Small intestine (tissue), 16 donors: ENCODE data around the gene FRAS1. TPM values are rescaled to one million over a fixed set of nuclear protein-coding genes. Genes with fewer than 3 reads are reported as not detected.
"Not testable (repeated sequence)": the region's sequence is repeated elsewhere in the genome, so short reads cannot be mapped to it uniquely, and the experiment has no call there.

Source experiments
- DNase-seq, 2 donors: peaks; one replicate each; pipeline versions ENCODE4 v3.0.0 to v3.0.0-alpha.2; 2013
- FAIRE-seq: peaks from 2 replicates; lab custom pipeline; 2012; peaks lifted over from hg19 to GRCh38; lab: Jason Lieb, UNC
- H3K27ac ChIP-seq, 3 donors: one replicate each; pipeline ENCODE4 v1.5.1; 2013; ENCODE audit warnings: low read length in 2 of 3, mild to moderate bottlenecking in 2 of 3, control low read depth in 1 of 3, inconsistent platforms in 1 of 3, low read depth in 1 of 3, moderate library complexity in 1 of 3
- H3K27me3 ChIP-seq, 3 donors: one replicate each; pipeline ENCODE4 v1.6.1; 2013; ENCODE audit warnings: low read length in 3 of 3, inconsistent platforms in 1 of 3; ENCODE audit not compliant: control insufficient read depth in 3 of 3, insufficient read depth in 3 of 3
- H3K36me3 ChIP-seq, 3 donors: one replicate each; pipeline ENCODE4 v1.6.1; 2013; ENCODE audit warnings: low read length in 3 of 3, inconsistent platforms in 1 of 3, low read depth in 1 of 3, mild to moderate bottlenecking in 1 of 3, moderate library complexity in 1 of 3; ENCODE audit not compliant: control insufficient read depth in 3 of 3, insufficient read depth in 2 of 3
- H3K4me1 ChIP-seq, 3 donors: one replicate each; pipeline ENCODE4 v1.6.1; 2013; ENCODE audit warnings: low read length in 2 of 3, inconsistent platforms in 1 of 3, low read depth in 1 of 3, mild to moderate bottlenecking in 1 of 3, moderate library complexity in 1 of 3; ENCODE audit not compliant: control insufficient read depth in 3 of 3, insufficient read depth in 2 of 3
- H3K4me3 ChIP-seq, 3 donors: one replicate each; pipeline ENCODE4 v1.5.1; 2013; ENCODE audit warnings: low read length in 3 of 3, control low read depth in 1 of 3, inconsistent platforms in 1 of 3, low read depth in 1 of 3, mild to moderate bottlenecking in 1 of 3, moderate library complexity in 1 of 3
- H3K9me3 ChIP-seq, 2 donors: one replicate each; pipeline ENCODE4 v1.6.1; 2013; ENCODE audit warnings: low read depth in 1 of 2, low read length in 1 of 2; ENCODE audit not compliant: control insufficient read depth in 2 of 2, insufficient read depth in 1 of 2
- WGBS, 3 donors: extraction: QIAGEN DNeasy Blood & Tissue Kit; methylation state at CpG; one replicate each; pipeline ENCODE4 v1.1.7; 2013; 5-methylcytosine and 5-hydroxymethylcytosine counted together
- long read RNA-seq, 10 donors: transcript quantifications; one replicate each; lab custom pipeline, GENCODE V29; 2026
- polyA plus RNA-seq, 4 donors: library from polyadenylated mRNA; stranded (reverse) in 3 of 4; unstranded in 1 of 4; fragments of 200-250 nt in 3 of 4; fragments of 120-200 nt in 1 of 4; gene quantifications; one replicate each; pipeline versions ENCODE4 v1.2.1 to v1.2.3, GENCODE V29; 2013
- donor health status: healthy with polysubstance abuse.
- donor health status: control.
- donor health status: control.
- donor health status: Bipolar disorder and iron deficiency.
- donor health status: healthy.

FRAS1 gene, protein sequence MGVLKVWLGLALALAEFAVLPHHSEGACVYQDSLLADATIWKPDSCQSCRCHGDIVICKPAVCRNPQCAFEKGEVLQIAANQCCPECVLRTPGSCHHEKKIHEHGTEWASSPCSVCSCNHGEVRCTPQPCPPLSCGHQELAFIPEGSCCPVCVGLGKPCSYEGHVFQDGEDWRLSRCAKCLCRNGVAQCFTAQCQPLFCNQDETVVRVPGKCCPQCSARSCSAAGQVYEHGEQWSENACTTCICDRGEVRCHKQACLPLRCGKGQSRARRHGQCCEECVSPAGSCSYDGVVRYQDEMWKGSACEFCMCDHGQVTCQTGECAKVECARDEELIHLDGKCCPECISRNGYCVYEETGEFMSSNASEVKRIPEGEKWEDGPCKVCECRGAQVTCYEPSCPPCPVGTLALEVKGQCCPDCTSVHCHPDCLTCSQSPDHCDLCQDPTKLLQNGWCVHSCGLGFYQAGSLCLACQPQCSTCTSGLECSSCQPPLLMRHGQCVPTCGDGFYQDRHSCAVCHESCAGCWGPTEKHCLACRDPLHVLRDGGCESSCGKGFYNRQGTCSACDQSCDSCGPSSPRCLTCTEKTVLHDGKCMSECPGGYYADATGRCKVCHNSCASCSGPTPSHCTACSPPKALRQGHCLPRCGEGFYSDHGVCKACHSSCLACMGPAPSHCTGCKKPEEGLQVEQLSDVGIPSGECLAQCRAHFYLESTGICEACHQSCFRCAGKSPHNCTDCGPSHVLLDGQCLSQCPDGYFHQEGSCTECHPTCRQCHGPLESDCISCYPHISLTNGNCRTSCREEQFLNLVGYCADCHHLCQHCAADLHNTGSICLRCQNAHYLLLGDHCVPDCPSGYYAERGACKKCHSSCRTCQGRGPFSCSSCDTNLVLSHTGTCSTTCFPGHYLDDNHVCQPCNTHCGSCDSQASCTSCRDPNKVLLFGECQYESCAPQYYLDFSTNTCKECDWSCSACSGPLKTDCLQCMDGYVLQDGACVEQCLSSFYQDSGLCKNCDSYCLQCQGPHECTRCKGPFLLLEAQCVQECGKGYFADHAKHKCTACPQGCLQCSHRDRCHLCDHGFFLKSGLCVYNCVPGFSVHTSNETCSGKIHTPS (N-terminal part only)
- polyA plus RNA-seq, result 10 to 100 TPM in 1 of 4 donors, under 1 TPM in 1, not detected in 2; 0.16 to 12.6 TPM
- long read RNA-seq, donor 1, partial matches to known transcripts, result 8 of 8 reads
- long read RNA-seq, donor 1, other reads (novel, unspliced or antisense), result 0 of 8 reads
- long read RNA-seq, donor 2, result 0 reads
- long read RNA-seq, donor 3, result 0 reads
- long read RNA-seq, donor 4, result 0 reads
- long read RNA-seq, donor 5, result 0 reads
- long read RNA-seq, donor 6, result 0 reads
- long read RNA-seq, donor 7, result 0 reads
- long read RNA-seq, donor 8, result 0 reads
- long read RNA-seq, donor 9, result 0 reads
- long read RNA-seq, donor 10, result 0 reads

DNA sequence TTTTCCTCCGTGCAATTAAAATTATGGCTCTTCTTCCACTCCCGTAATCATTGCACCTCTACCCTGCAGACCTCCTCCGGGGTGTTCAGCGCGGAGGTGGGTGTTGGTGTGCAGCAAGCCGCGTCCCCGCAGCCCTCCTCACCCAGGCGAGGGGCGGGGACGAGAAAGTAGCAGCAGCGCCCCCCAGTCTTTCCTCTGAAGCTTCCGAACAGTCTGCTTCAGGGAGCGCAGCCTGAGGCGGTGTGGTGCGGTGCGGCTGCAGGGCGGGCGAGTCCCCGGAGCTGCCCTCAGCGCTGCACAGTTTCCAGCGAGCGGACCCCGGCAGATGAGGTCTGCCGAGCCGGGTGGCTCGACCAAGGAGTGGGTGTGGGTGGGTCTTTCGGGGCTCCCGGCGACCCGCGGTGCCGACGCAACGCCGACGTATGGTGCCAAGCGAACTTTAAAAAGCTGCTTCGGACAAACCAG, at the start of gene FRAS1:
FRAS1 (plus strand) TSS at position 189 of the 465 bp plus-strand sequence. CDS start 687 bp downstream, outside the sequence.
- 0 to 2% (median 1%) methylated on average over 32 to 39 of the region's 39 CpGs for WGBS, 3 donors
- peaks cover 0 to 10% (median 0%) of the 10 kb centered on the region in 3 donors for H3K27me3 ChIP-seq
- H3K4me3 ChIP-seq, result peak within 1 kb of the TSS; percentile 41 to 86 (median 49)
- H3K4me1 ChIP-seq, result peaks cover 0 to 3% (median 3%) of the 10 kb centered on the region in 3 donors
- DNase-seq (peak in 1 of 2 donors; percentile 9), FAIRE-seq (no peak)
- H3K36me3 ChIP-seq, result no peaks in the 10 kb centered on the region
- no peaks in the 10 kb centered on the region for H3K9me3 ChIP-seq
- H3K27ac ChIP-seq, result peak within 1 kb of the TSS in 1 of 3 donors; percentile 85

DNA sequence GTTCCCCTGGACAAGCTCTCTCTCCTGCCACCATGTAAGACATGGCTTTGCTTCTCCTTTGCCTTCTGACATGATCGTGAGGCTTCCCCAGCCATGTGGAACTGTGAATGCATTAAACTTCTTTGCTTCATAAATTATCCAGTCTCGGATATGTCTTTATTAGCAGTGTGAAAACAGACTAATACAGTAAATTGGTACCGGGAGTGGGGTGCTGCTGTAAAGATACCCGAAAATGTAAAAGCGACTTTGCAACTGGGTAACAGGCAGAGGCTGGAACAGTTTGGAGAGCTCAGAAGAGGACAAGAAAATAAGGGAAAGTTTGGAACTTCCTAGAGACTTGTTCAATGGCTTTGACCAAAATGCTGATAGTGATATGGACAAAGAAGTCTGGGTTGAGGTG, 46.1 kb upstream of the FRAS1 start:
- FAIRE-seq, H3K27ac ChIP-seq, H3K4me1 ChIP-seq, H3K27me3 ChIP-seq, H3K36me3 ChIP-seq, DNase-seq, H3K4me3 ChIP-seq: not testable (repeated sequence)
- peaks cover 0 to 23% of the 10 kb centered on the region in 2 donors for H3K9me3 ChIP-seq
- WGBS, 3 donors, result 87 to 94% (median 89%) methylated on average over 5 of the region's 5 CpGs

GRCh38 chr4:78014889-78015886, 41.9 kb upstream of the FRAS1 start:
- Histone ChIP-seq H3K27ac (no peak overlapping the region), H3K36me3 (no peaks in the 10 kb centered on the region), H3K27me3 (peaks cover 0 to 3% (median 0%) of the 10 kb centered on the region in 3 donors), H3K4me1 (no peaks in the 10 kb centered on the region), H3K4me3 (no peak overlapping the region), H3K9me3 (peaks cover 0 to 23% of the 10 kb centered on the region in 2 donors)
- FAIRE-seq (no peak), DNase-seq (no peak)
- 44 to 71% (median 52%) methylated on average over 10 of the region's 10 CpGs for WGBS, 3 donors

DNA sequence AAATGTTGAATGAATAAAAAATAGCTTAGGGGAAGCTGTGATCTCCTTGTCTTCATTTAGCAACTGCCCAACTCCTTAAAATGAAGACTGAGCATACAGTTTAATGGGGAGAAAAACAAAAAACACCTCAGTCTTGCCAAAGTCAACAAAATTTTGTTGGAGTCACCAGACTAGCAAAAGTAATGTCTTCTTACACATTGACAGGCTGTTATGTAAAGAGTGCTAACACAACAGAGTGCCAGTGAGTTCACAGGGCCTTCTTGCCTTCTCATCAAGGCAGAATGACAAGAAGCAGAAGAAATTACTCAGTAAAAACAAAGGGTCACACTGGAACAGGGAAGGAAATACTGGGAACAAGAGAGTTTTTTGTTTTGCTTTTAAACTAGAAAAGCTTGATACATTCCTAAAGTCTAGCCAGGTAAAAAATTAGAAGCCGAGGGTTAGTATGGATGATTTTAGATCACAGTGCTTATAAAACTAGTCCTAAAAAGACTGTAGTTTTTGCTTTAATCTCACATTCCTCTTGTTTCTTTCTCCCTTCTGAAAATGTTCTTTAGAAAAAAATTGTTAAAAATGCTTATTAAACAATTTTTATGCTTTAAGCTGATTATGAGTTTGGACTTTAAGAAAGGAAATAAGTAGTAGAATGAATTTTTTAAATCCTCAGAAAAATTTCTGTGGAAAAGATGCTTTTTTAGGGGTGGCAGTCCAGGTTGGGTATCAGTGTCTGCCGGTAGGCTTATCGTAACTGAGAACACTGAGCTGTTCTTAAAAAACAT, 38.7 kb upstream of the FRAS1 start:
- DNase-seq (no peak), FAIRE-seq (no peak)
- Histone ChIP-seq H3K27me3 (no peaks in the 10 kb centered on the region), H3K9me3 (no peaks in the 10 kb centered on the region), H3K4me1 (no peaks in the 10 kb centered on the region), H3K27ac (no peak overlapping the region), H3K4me3 (no peak overlapping the region), H3K36me3 (no peaks in the 10 kb centered on the region)
- WGBS, 3 donors, result 92 to 95% (median 94%) methylated on average over 3 of the region's 3 CpGs

DNA sequence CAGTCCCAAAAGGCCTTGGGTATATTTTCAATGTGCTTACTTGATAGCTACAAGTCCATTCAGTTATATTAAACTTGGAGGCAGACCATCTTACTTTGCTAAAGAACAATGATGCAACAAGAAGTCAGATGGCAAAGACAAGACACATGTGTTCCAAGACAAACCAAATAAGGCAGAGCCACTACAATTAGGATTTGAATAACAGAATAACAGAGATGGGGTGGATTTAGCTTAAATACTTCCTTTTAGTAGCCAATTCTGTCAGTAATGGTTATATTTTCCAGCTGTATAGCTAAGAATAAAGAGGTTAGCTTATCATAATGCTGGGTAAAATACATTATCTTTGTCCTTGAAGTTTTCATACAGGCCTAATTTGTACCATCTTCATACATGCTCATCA, 37.7 kb upstream of the FRAS1 start:
- Histone ChIP-seq H3K27me3 (no peaks in the 10 kb centered on the region), H3K4me3 (no peak overlapping the region), H3K9me3 (no peaks in the 10 kb centered on the region), H3K36me3 (no peaks in the 10 kb centered on the region), H3K27ac (no peak overlapping the region), H3K4me1 (no peaks in the 10 kb centered on the region)
- FAIRE-seq, result no peak
- DNase-seq, result no peak

DNA sequence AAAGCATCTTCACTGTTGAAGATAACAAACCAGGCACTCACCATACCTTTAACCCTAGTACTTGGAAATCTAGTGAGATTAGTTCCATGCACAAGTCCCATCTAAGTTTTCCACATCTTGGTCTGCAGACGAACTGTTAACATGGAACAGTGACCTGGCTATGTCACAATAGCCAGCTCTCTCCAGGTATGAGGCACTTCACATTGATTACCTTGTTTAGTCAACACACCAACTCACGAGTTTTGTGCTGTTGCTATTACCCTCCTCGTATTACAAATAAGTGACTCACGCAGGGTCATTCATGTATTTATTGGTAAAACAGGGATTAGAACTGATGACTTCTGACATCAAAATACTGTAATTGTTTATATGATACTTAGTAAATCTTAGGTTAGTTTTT, 36.4 kb upstream of the FRAS1 start:
- FAIRE-seq (no peak), DNase-seq (no peak)
- Histone ChIP-seq H3K36me3 (no peaks in the 10 kb centered on the region), H3K4me1 (no peaks in the 10 kb centered on the region), H3K27me3 (no peaks in the 10 kb centered on the region), H3K27ac (no peak overlapping the region), H3K4me3 (no peak overlapping the region), H3K9me3 (no peaks in the 10 kb centered on the region)
- 79 to 84% (median 84%) methylated on average over 4 of the region's 4 CpGs for WGBS, 3 donors

DNA sequence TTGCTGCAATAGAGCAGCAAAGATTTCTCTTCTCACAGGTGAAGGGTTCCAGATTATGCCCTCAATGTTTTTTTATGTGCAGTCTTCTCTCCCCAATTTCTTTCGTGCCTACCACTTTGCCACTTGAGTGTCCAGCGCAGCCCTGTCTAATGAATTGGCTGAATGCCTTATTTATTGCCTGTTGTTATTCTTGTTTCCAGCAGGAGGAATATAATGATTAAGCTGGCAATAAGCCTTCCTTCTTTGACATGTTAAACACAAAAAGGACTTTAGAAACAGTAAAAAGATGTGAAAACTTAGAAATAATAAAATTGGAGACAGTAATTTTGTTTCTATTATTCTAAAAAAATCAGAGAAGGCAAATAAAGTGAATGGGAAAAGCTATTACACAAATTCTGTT, 34.6 kb upstream of the FRAS1 start:
- Histone ChIP-seq H3K4me3 (no peak overlapping the region), H3K36me3 (no peaks in the 10 kb centered on the region), H3K4me1 (no peaks in the 10 kb centered on the region), H3K27ac (no peak overlapping the region), H3K27me3 (no peaks in the 10 kb centered on the region), H3K9me3 (no peaks in the 10 kb centered on the region)
- no peak for FAIRE-seq
- 33 to 63% (median 35%) methylated on average over 2 of the region's 2 CpGs for WGBS, 3 donors
- no peak for DNase-seq
